SK-N-SH (cell line): ENCODE data around the gene SNRK. TPM values are rescaled to one million over a fixed set of nuclear protein-coding genes. Genes with fewer than 3 reads are reported as not detected.

Source experiments
- CTCF ChIA-PET: fragments of 300-600, 350-600 bp; formaldehyde crosslinking; extraction: SDS; loops from one replicate; lab custom pipeline; 2021; lab: Yijun Ruan, JAX
- POLR2A ChIA-PET: fragments of 350-600 bp; sonication (Branson Sonifier 250); formaldehyde crosslinking; extraction: SDS; loops from one replicate; lab custom pipeline; 2020; ENCODE audit warnings: antibody characterized with exemption, inconsistent platforms; lab: Yijun Ruan, JAX
- DNase-seq: peaks from one replicate; pipeline ENCODE4 v3.0.0; 2012
- H2AFZ ChIP-seq: fragments of 200-600 bp; sonication (generic); 2 replicates; pipeline ENCODE4 v1.8.1; 2016; ENCODE audit warnings: antibody characterized with exemption, mild to moderate bottlenecking, low read depth
- H3F3A ChIP-seq: fragments of 200-600 bp; sonication (generic); replicated peaks from 2 replicates; pipeline ENCODE3; 2016; ENCODE audit warnings: antibody characterized with exemption, mild to moderate bottlenecking; ENCODE audit not compliant: insufficient read depth
- H3K27ac ChIP-seq, 2 experiments: fragments of 200-500 bp in 1 of 2; fragments of 200-600 bp in 1 of 2; sonication (Bioruptor generic) in 1 of 2; sonication (generic), shearing (Covaris generic) in 1 of 2; 2 replicates each; pipeline versions ENCODE4 v1.5.1 to v1.6.1; 2014 to 2016; ENCODE audit warnings: low read depth in 2 of 2, inconsistent platforms in 1 of 2, low read length in 1 of 2, mild to moderate bottlenecking in 1 of 2, mixed read lengths in 1 of 2
- H3K27me3 ChIP-seq: fragments of 200-600 bp; sonication (generic), shearing (Covaris generic); 2 replicates; pipeline ENCODE4 v1.6.1; 2016; ENCODE audit warnings: mixed run types; ENCODE audit not compliant: insufficient read depth
- H3K36me3 ChIP-seq, 2 experiments: fragments of 200-500 bp in 1 of 2; fragments of 200-600 bp in 1 of 2; sonication (Bioruptor generic) in 1 of 2; sonication (generic) in 1 of 2; replicated peaks in 1 of 2; 2 replicates each; pipeline versions ENCODE3 to v1.5.1; 2014 to 2016; ENCODE audit warnings: low read length in 1 of 2, mild to moderate bottlenecking in 1 of 2; ENCODE audit not compliant: insufficient read depth in 2 of 2, control insufficient read depth in 1 of 2
- H3K4me1 ChIP-seq, 2 experiments: fragments of 200-500 bp in 1 of 2; fragments of 200-600 bp in 1 of 2; sonication (Bioruptor generic) in 1 of 2; sonication (generic), shearing (Covaris generic) in 1 of 2; 2 replicates each; pipeline versions ENCODE4 v1.5.1 to v1.6.1; 2014 to 2016; ENCODE audit warnings: low read depth in 1 of 2, low read length in 1 of 2, mixed run types in 1 of 2; ENCODE audit not compliant: insufficient read depth in 2 of 2, control insufficient read depth in 1 of 2
- H3K4me2 ChIP-seq: fragments of 200-600 bp; sonication (generic), shearing (Covaris generic); 2 replicates; pipeline ENCODE4 v1.6.1; 2017; ENCODE audit warnings: mixed run types
- H3K4me3 ChIP-seq, 2 experiments: fragments of 200-500 bp in 1 of 2; fragments of 200-600 bp in 1 of 2; sonication (Bioruptor generic) in 1 of 2; sonication (generic), shearing (Covaris generic) in 1 of 2; 2 replicates each; pipeline versions ENCODE4 v1.5.1 to v1.8.1; 2014 to 2016; ENCODE audit warnings: low read depth in 2 of 2, inconsistent platforms in 1 of 2, low read length in 1 of 2, mild to moderate bottlenecking in 1 of 2, mixed read lengths in 1 of 2, moderate library complexity in 1 of 2
- H3K79me2 ChIP-seq: fragments of 200-600 bp; sonication (generic); 2 replicates; pipeline ENCODE4 v1.8.1; 2017; ENCODE audit warnings: mild to moderate bottlenecking; ENCODE audit not compliant: insufficient read depth
- H3K9ac ChIP-seq: fragments of 200-600 bp; sonication (generic); 2 replicates; pipeline ENCODE4 v1.6.1; 2017; ENCODE audit warnings: mixed run types
- H3K9me2 ChIP-seq: fragments of 200-600 bp; sonication (generic); 2 replicates; pipeline ENCODE4 v1.6.1; 2017; ENCODE audit warnings: mixed run types
- H3K9me3 ChIP-seq: fragments of 200-600 bp; sonication (generic); 2 replicates; pipeline ENCODE4 v1.6.1; 2017; ENCODE audit warnings: mixed run types, mild to moderate bottlenecking, moderate library complexity
- H4K20me1 ChIP-seq: fragments of 200-600 bp; sonication (generic); 2 replicates; pipeline ENCODE4 v1.6.1; 2017; ENCODE audit warnings: mild to moderate bottlenecking, mixed run types; ENCODE audit not compliant: insufficient read depth
- FOSL2 ChIP-seq: IDR thresholded peaks from 2 replicates; pipeline ENCODE4 v1.4.0; 2012; ENCODE audit warnings: low read depth, mild to moderate bottlenecking, moderate library complexity, borderline replicate concordance
- GABPA ChIP-seq: IDR thresholded peaks from 2 replicates; pipeline ENCODE4 v1.4.0; 2012; ENCODE audit warnings: low read depth, mild to moderate bottlenecking
- IRF3 ChIP-seq: fragments of 150-350 bp; IDR thresholded peaks from 2 replicates; pipeline ENCODE4 v1.6.1; 2016; ENCODE audit warnings: mild to moderate bottlenecking, low read depth, low read length
- JUND ChIP-seq: IDR thresholded peaks from 2 replicates; pipeline ENCODE4 v1.4.0; 2012
- MEF2A ChIP-seq: IDR thresholded peaks from 2 replicates; pipeline ENCODE4 v1.4.0; 2012; ENCODE audit warnings: low read depth, borderline replicate concordance
- MXI1 ChIP-seq: IDR thresholded peaks from 2 replicates; pipeline ENCODE4 v1.6.1; 2012; ENCODE audit warnings: mild to moderate bottlenecking, low read depth, low read length, improper control_type of control experiment
- NFIC ChIP-seq: IDR thresholded peaks from 2 replicates; pipeline ENCODE4 v1.4.0; 2012; ENCODE audit warnings: borderline replicate concordance
- NRF1 ChIP-seq: IDR thresholded peaks from 2 replicates; pipeline ENCODE4 v1.6.1; 2012; ENCODE audit warnings: low read depth, mild to moderate bottlenecking, low read length
- POLR2AphosphoS5 ChIP-seq: IDR thresholded peaks from 2 replicates; pipeline ENCODE4 v1.6.1; 2012; ENCODE audit warnings: low read depth, low read length
- RCOR1 ChIP-seq: fragments of 150-350 bp; IDR thresholded peaks from 2 replicates; pipeline ENCODE4 v1.6.1; 2017; ENCODE audit warnings: antibody characterized with exemption, low read length
- TAF1 ChIP-seq: IDR thresholded peaks from 2 replicates; pipeline ENCODE4 v1.6.1; 2012; ENCODE audit warnings: low read depth, mild to moderate bottlenecking, low read length, moderate library complexity, borderline replicate concordance
- TCF12 ChIP-seq: IDR thresholded peaks from 2 replicates; pipeline ENCODE4 v1.4.0; 2012
- USF1 ChIP-seq: IDR thresholded peaks from 2 replicates; pipeline ENCODE4 v1.4.0; 2012; ENCODE audit warnings: low read depth, borderline replicate concordance
- YY1 ChIP-seq: IDR thresholded peaks from 2 replicates; pipeline ENCODE4 v1.4.0; 2012; ENCODE audit warnings: low read depth, mild to moderate bottlenecking
- ZBTB33 ChIP-seq: IDR thresholded peaks from 2 replicates; pipeline ENCODE4 v1.4.0; 2012; ENCODE audit warnings: low read depth, borderline replicate concordance
- WGBS: methylation state at CpG from one replicate; pipeline ENCODE4 v1.1.6; 2017; ENCODE audit warnings: low lambda C conversion rate; 5-methylcytosine and 5-hydroxymethylcytosine counted together
- polyA plus RNA-seq, 3 experiments: library from polyadenylated mRNA; depleted of rRNA; stranded (reverse); fragments of >200 nt; gene quantifications; 2 replicates each; pipeline ENCODE4 v1.2.3, GENCODE V29; 2012
- TF ChIP-seq, protein P1 (sequence below): IDR thresholded peaks from 2 replicates; pipeline ENCODE4 v1.4.0; 2012; ENCODE audit warnings: low read depth
- TF ChIP-seq, protein P2 (sequence below): IDR thresholded peaks from 2 replicates; pipeline ENCODE4 v1.6.1; 2012; ENCODE audit warnings: mild to moderate bottlenecking, low read depth, low read length, moderate library complexity

Gene SNRK
- polyA plus RNA-seq, 1 of the 3 experiments (the other 2 are of a cell fraction): 3.6 TPM

DNA sequence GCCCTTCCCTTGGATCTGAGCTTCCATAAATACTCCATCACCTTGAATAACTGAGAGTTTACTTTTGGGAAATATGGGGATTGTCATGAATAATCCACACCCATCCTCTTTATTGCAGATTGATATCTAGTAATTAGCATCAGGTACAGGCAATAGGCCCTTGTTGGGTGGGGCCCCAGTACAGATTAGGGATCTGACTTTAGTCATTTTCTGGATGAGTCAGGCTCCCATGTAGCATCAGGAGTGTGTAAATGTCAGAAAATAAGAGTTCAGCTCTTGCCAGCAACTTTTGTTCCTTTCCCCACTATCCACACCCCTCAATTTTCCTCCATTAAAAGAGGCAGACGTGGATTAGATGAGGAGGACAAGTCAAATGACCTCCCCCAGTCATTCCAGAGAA is 17.7 kb upstream of the SNRK start:
- Histone ChIP-seq H3K9me3 (no peaks in the 10 kb centered on the region), H3F3A (no peaks in the 10 kb centered on the region), H3K79me2 (no peaks in the 10 kb centered on the region), H3K4me1 (no peaks in the 10 kb centered on the region), H3K27me3 (no peaks in the 10 kb centered on the region), H2AFZ (no peak overlapping the region), H4K20me1 (no peaks in the 10 kb centered on the region), H3K36me3 (no peaks in the 10 kb centered on the region), H3K4me3 (no peak overlapping the region), H3K9ac (no peak overlapping the region), H3K27ac (no peak overlapping the region), H3K4me2 (no peak overlapping the region), H3K9me2 (no peaks in the 10 kb centered on the region)
- ChIA-PET CTCF (interaction anchor here (1.8 kb wide), 1 partner anchor 65 kb away, joined by 4 read pairs; no protein-coding TSS in a partner anchor), POLR2A (no interaction called here)
- no peak for DNase-seq
- 14% methylated on average over 1 of the region's 1 CpG for WGBS
- TF ChIP-seq, protein P1, sequence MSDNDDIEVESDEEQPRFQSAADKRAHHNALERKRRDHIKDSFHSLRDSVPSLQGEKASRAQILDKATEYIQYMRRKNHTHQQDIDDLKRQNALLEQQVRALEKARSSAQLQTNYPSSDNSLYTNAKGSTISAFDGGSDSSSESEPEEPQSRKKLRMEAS: no peak
- TF ChIP-seq TAF1 (no peak), NFIC (no peak), JUND (no peak), ZBTB33 (no peak), POLR2AphosphoS5 (no peak), MEF2A (no peak), IRF3 (no peak), FOSL2 (no peak), RCOR1 (no peak), MXI1 (no peak), NRF1 (no peak), YY1 (no peak), GABPA (no peak), TCF12 (no peak), USF1 (no peak)
- TF ChIP-seq, protein P2, sequence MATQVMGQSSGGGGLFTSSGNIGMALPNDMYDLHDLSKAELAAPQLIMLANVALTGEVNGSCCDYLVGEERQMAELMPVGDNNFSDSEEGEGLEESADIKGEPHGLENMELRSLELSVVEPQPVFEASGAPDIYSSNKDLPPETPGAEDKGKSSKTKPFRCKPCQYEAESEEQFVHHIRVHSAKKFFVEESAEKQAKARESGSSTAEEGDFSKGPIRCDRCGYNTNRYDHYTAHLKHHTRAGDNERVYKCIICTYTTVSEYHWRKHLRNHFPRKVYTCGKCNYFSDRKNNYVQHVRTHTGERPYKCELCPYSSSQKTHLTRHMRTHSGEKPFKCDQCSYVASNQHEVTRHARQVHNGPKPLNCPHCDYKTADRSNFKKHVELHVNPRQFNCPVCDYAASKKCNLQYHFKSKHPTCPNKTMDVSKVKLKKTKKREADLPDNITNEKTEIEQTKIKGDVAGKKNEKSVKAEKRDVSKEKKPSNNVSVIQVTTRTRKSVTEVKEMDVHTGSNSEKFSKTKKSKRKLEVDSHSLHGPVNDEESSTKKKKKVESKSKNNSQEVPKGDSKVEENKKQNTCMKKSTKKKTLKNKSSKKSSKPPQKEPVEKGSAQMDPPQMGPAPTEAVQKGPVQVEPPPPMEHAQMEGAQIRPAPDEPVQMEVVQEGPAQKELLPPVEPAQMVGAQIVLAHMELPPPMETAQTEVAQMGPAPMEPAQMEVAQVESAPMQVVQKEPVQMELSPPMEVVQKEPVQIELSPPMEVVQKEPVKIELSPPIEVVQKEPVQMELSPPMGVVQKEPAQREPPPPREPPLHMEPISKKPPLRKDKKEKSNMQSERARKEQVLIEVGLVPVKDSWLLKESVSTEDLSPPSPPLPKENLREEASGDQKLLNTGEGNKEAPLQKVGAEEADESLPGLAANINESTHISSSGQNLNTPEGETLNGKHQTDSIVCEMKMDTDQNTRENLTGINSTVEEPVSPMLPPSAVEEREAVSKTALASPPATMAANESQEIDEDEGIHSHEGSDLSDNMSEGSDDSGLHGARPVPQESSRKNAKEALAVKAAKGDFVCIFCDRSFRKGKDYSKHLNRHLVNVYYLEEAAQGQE: no peak
